ENCODE data around the gene RAB29. TPM values are rescaled to one million over a fixed set of nuclear protein-coding genes. Genes with fewer than 3 reads are reported as not detected.

RAB29 gene
- total and polyA plus RNA-seq, 9 of the 15 experiments (the other 6 are each of a cell fraction or from before 2014, with no cell fraction given): 6.3 to 17.6 (median 8.0) TPM

GRCh38 chr1:205769641-205770365 lies 5.5 kb downstream of the RAB29 start:
- Histone ChIP-seq H3K9me1 (ENCODE audit: control insufficient read depth, insufficient read depth, low read length) (no peaks in the 10 kb centered on the region), H3K79me2 (ENCODE audit: control insufficient read depth, insufficient read depth, low read length) (no peaks in the 10 kb centered on the region), H3K36me3 (ENCODE audit: control insufficient read depth, insufficient read depth, low read length) (no peaks in the 10 kb centered on the region), H3K4me3 (no peak overlapping the region), H3K27ac (ENCODE audit: extremely low read depth, low read depth, low read length) (no peak overlapping the region), H4K20me1 (replicated peaks; ENCODE audit: control insufficient read depth, insufficient read depth, low read length) (no peaks in the 10 kb centered on the region), H3K27me3 (ENCODE audit: control insufficient read depth in 2 of 2, insufficient read depth in 2 of 2, low read length in 2 of 2) (no peaks in the 10 kb centered on the region), H3K4me1 (replicated peaks in 1 of 2; ENCODE audit: control insufficient read depth in 2 of 2, insufficient read depth in 2 of 2, low read length in 2 of 2) (peaks cover 3 to 6% of the 10 kb centered on the region in 2 experiments; a peak in 4 of 5 replicates), H3K9ac (ENCODE audit: insufficient read depth in 1 of 2, low read depth in 2 of 2, low read length in 2 of 2) (no peak overlapping the region), H2AFZ (ENCODE audit: low read depth, low read length) (no peak overlapping the region), H3K9me3 (replicated peaks; ENCODE audit: control insufficient read depth, insufficient read depth, low read depth, low read length) (no peaks in the 10 kb centered on the region), H3K4me2 (ENCODE audit: insufficient read depth, low read length) (no peak overlapping the region)
- CTCF ChIA-PET (ENCODE audit: low intra/inter-chr PET ratio): no interaction called here
- WGBS (ENCODE audit: insufficient coverage, low coverage, missing lambda C conversion rate): 39% methylated on average over 8 of the region's 8 CpGs
- ATAC-seq (no peak), FAIRE-seq (no peak), DNase-seq (ENCODE audit: extremely low read depth in 1 of 4, low spot score in 3 of 4) (no peak)
- POLR2A ChIA-PET: interaction anchor here (0.6 to 2.0 kb wide), 3 partner anchors 9 to 677 kb away, joined by 3 to 9 read pairs (median 4); no protein-coding TSS in a partner anchor
- no TSS peak for BruUV-seq (replicated peaks)
- TF ChIP-seq TRIM25 (IDR thresholded peaks at IDR 0.05; ENCODE audit: borderline replicate concordance) (no peak), BCLAF1 (IDR thresholded peaks at IDR 0.05; ENCODE audit: borderline replicate concordance in 1 of 2, control insufficient read depth in 1 of 2, low read depth in 2 of 2, low read length in 1 of 2) (no peak), NCOA4 (IDR thresholded peaks at IDR 0.05; ENCODE audit: partially characterized antibody) (no peak), NFE2 (IDR thresholded peaks at IDR 0.05; ENCODE audit: low read depth) (0 out of 2 replicates have a peak, but pooled peaks have one; percentile 6), KHSRP (IDR thresholded peaks at IDR 0.05) (no peak)
- in situ Hi-C loops (cut with MboI): no loop called here
- intact Hi-C loops (cut with micrococcal nuclease): no loop called here

All from K562 (cell line).